Chondrocyte (in vitro differentiated cells): ENCODE results near the gene SLC44A1. TPM values are rescaled to one million over a fixed set of nuclear protein-coding genes. Genes with fewer than 3 reads are reported as not detected.

Experiments
- DNase-seq: peaks from one replicate; pipeline ENCODE4 v3.0.0; 2021; ENCODE audit warnings: mixed read lengths, low spot score
- H3K27ac Mint-ChIP-seq: one replicate; pipeline ENCODE4 v1.8.0; 2021; ENCODE audit warnings: mild to moderate bottlenecking, moderate library complexity, mixed read lengths; ENCODE audit not compliant: unreplicated experiment
- H3K27me3 Mint-ChIP-seq: 2 replicates; pipeline ENCODE4 v1.8.0; 2021; ENCODE audit warnings: low read depth, mixed read lengths
- H3K36me3 Mint-ChIP-seq: 2 replicates; pipeline ENCODE4 v1.8.0; 2021; ENCODE audit warnings: low read depth, mixed read lengths
- H3K4me1 Mint-ChIP-seq: 2 replicates; pipeline ENCODE4 v1.8.0; 2021; ENCODE audit warnings: low read depth, mild to moderate bottlenecking, mixed read lengths
- H3K4me3 Mint-ChIP-seq: one replicate; pipeline ENCODE4 v1.8.0; 2021; ENCODE audit warnings: mild to moderate bottlenecking, moderate library complexity, mixed read lengths; ENCODE audit not compliant: unreplicated experiment
- H3K9me3 Mint-ChIP-seq: 2 replicates; pipeline ENCODE4 v1.8.0; 2021; ENCODE audit warnings: low read depth, mixed read lengths
- CTCF ChIP-seq: fragments of 200-600 bp; sonication (generic); IDR thresholded peaks from 2 replicates; pipeline ENCODE4 v1.5.0; 2021; ENCODE audit warnings: antibody characterized with exemption, mild to moderate bottlenecking, moderate library complexity
- total RNA-seq: library from RNA; stranded (reverse); gene quantifications from 3 replicates; pipeline ENCODE4 v1.2.1, GENCODE V29; 2021

Gene SLC44A1
- total RNA-seq, 1 donor from 2014 or later: 17.1 TPM

- peaks cover 6% of the 10 kb centered on the region for H3K4me1 Mint-ChIP-seq
- H3K4me3 Mint-ChIP-seq: no peak overlapping the region
- H3K9me3 Mint-ChIP-seq: no peaks in the 10 kb centered on the region
- TF ChIP-seq CTCF: no peak
- H3K27me3 Mint-ChIP-seq: no peaks in the 10 kb centered on the region
- no peak overlapping the region for H3K27ac Mint-ChIP-seq
- peaks cover 2% of the 10 kb centered on the region for H3K36me3 Mint-ChIP-seq
- no peak for DNase-seq
Measured at GRCh38 chr9:105311306-105311705, 66.9 kb downstream of the SLC44A1 start.

GRCh38 chr9:105313238-105313637 lies 68.8 kb downstream of the SLC44A1 start:
- Mint-ChIP-seq H3K4me3 (no peak overlapping the region), H3K27me3 (no peaks in the 10 kb centered on the region), H3K27ac (no peak overlapping the region), H3K4me1 (peaks cover 6% of the 10 kb centered on the region), H3K9me3 (no peaks in the 10 kb centered on the region), H3K36me3 (peaks cover 2% of the 10 kb centered on the region)
- no peak for TF ChIP-seq CTCF
- no peak for DNase-seq

GRCh38 chr9:105316703-105317102 lies 72.3 kb downstream of the SLC44A1 start:
- Mint-ChIP-seq H3K36me3 (peaks cover 3% of the 10 kb centered on the region), H3K4me3 (no peak overlapping the region), H3K27me3 (no peaks in the 10 kb centered on the region), H3K4me1 (no peaks in the 10 kb centered on the region), H3K9me3 (no peaks in the 10 kb centered on the region), H3K27ac (no peak overlapping the region)
- DNase-seq: no peak
- TF ChIP-seq CTCF: no peak

- DNase-seq: no peak
- no peaks in the 10 kb centered on the region for H3K9me3 Mint-ChIP-seq
- H3K36me3 Mint-ChIP-seq: peaks cover 2% of the 10 kb centered on the region
- H3K27ac Mint-ChIP-seq: no peak overlapping the region
- H3K27me3 Mint-ChIP-seq: no peaks in the 10 kb centered on the region
- H3K4me1 Mint-ChIP-seq: no peaks in the 10 kb centered on the region
- no peak overlapping the region for H3K4me3 Mint-ChIP-seq
- TF ChIP-seq CTCF: no peak
Measured at GRCh38 chr9:105318729-105319191, 74.3 kb downstream of the SLC44A1 start.

GRCh38 chr9:105319202-105319813 lies 74.9 kb downstream of the SLC44A1 start:
- Mint-ChIP-seq H3K27me3 (no peaks in the 10 kb centered on the region), H3K36me3 (peaks cover 2% of the 10 kb centered on the region), H3K4me1 (no peaks in the 10 kb centered on the region), H3K4me3 (no peak overlapping the region), H3K9me3 (no peaks in the 10 kb centered on the region), H3K27ac (no peak overlapping the region)
- TF ChIP-seq CTCF: no peak
- no peak for DNase-seq
